GM10248 (cell line): Measurements from ENCODE around the gene ASAP2.

Experiments
- CTCF ChIA-PET: fragments of 300-600 bp; sonication (Branson Sonifier 250); formaldehyde crosslinking; extraction: SDS; loops from one replicate; lab custom pipeline; 2021; ENCODE audit warnings: antibody characterized with exemption; lab: Yijun Ruan, JAX
- POLR2A ChIA-PET: fragments of 350-650 bp; sonication (Branson Sonifier 250); formaldehyde crosslinking; extraction: SDS; loops from one replicate; lab custom pipeline; 2020; ENCODE audit warnings: antibody characterized with exemption; lab: Yijun Ruan, JAX
- DNase-seq: peaks from one replicate; pipeline ENCODE4 v3.0.0; 2012; ENCODE audit errors: extremely low spot score
- CTCF ChIP-seq: IDR thresholded peaks from 2 replicates; pipeline ENCODE4 v1.5.1; 2012; ENCODE audit warnings: mild to moderate bottlenecking, low read depth; ENCODE audit errors: extremely low read depth, missing control alignments, control extremely low read depth

The ASAP2 gene

GRCh38 chr2:9416267-9416961, 209.8 kb downstream of the ASAP2 start:
- ChIA-PET POLR2A (no interaction called here), CTCF (no interaction called here)
- no peak for DNase-seq
- TF ChIP-seq CTCF, result no peak

- POLR2A ChIA-PET, result no interaction called here
- no peak for DNase-seq
- CTCF ChIA-PET, result no interaction called here
- no peak for TF ChIP-seq CTCF
These were observed 210.3 kb downstream of the ASAP2 start for GRCh38 chr2:9416962-9417316.

GRCh38 chr2:9417725-9418124, 211.1 kb downstream of the ASAP2 start:
- CTCF ChIA-PET, result interaction anchor here (1.2 kb wide), 1 partner anchor 706 kb away, joined by 3 read pairs; no protein-coding TSS in a partner anchor
- TF ChIP-seq CTCF, result no peak
- POLR2A ChIA-PET, result no interaction called here
- no peak for DNase-seq

- CTCF ChIA-PET, result no interaction called here
- no peak for DNase-seq
- POLR2A ChIA-PET, result no interaction called here
- no peak for TF ChIP-seq CTCF
These were observed 212.1 kb downstream of the ASAP2 start for GRCh38 chr2:9418746-9419145.

- ChIA-PET POLR2A (no interaction called here), CTCF (no interaction called here)
- TF ChIP-seq CTCF, result no peak
- no peak for DNase-seq
These were observed 212.9 kb downstream of the ASAP2 start for GRCh38 chr2:9419541-9419940.

- no peak for DNase-seq
- POLR2A ChIA-PET, result no interaction called here
These were observed 213.9 kb downstream of the ASAP2 start for GRCh38 chr2:9420495-9420894.

More at GRCh38 chr2:9420495-9420894, 213.9 kb downstream of the ASAP2 start:
- CTCF ChIA-PET, result no interaction called here
- no peak for TF ChIP-seq CTCF
